ENCODE data around the gene RNASEL. TPM values are rescaled to one million over a fixed set of nuclear protein-coding genes. Genes with fewer than 3 reads are reported as not detected.

The RNASEL gene
- total and polyA plus RNA-seq, 2 donors (not counting 3 experiments of a cell fraction or from before 2014, with no cell fraction given) = 0.59 to 1.9 TPM

DNA sequence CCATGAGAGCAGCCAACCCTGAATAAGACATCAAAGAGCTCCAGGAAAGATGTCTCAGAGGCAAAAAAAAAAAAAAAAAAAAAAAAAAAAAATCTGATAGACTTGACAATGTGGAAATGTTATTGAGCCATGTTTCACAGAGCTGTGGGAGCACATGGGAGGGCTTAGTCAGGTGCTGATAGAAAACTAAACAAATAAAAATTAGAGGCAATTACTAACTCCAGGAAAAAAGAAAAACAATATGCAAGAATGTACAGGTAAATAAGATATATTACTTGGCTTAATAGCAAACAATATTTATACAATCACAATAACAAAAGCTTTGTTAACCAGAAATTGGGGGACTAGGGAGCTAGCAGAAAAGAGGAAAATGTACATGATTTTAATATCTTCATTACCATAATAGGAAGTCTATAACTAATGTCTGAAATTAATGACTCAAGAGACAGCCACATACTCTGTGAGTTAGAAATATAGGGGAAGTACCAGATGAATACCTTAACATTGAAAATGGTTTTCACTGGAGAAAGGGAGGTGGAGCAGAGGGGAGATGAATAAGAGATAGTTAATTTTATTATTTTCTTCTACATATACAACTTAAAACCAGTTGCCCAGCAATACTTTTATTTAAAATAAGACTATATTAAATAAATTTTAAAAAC, 32.0 kb upstream of the RNASEL start:
- Histone ChIP-seq H3K27ac (ENCODE audit: insufficient read depth, low read depth, low read length) (no peak overlapping the region), H2AFZ (ENCODE audit: low read depth, low read length) (no peak overlapping the region), H4K20me1 (replicated peaks; ENCODE audit: control insufficient read depth, extremely low read depth, insufficient read depth, low read length) (no peaks in the 10 kb centered on the region), H3K9ac (replicated peaks; ENCODE audit: extremely low read depth, insufficient read depth, low read length) (no peak overlapping the region), H3K4me1 (ENCODE audit: control insufficient read depth, extremely low read depth, insufficient read depth, low read length) (no peaks in the 10 kb centered on the region), H3K27me3 (ENCODE audit: control insufficient read depth in 2 of 2, insufficient read depth in 2 of 2, low read length in 2 of 2) (peaks cover 25 to 32% of the 10 kb centered on the region in 2 experiments), H3K4me3 (replicated peaks in 1 of 3; ENCODE audit: insufficient read depth in 1 of 3, low read depth in 1 of 3, low read length in 3 of 3) (no peak overlapping the region), H3K9me1 (replicated peaks; ENCODE audit: control insufficient read depth, extremely low read depth, insufficient read depth, low read length) (no peaks in the 10 kb centered on the region), H3K4me2 (ENCODE audit: insufficient read depth, low read length) (no peak overlapping the region), H3K36me3 (ENCODE audit: control insufficient read depth in 2 of 2, extremely low read depth in 1 of 2, insufficient read depth in 2 of 2, low read length in 2 of 2) (no peaks in the 10 kb centered on the region), H3K9me3 (replicated peaks; ENCODE audit: control insufficient read depth, insufficient read depth, low read length) (no peaks in the 10 kb centered on the region), H3K79me2 (ENCODE audit: control insufficient read depth, insufficient read depth, low read length) (no peaks in the 10 kb centered on the region)
- DNase-seq (ENCODE audit: low read depth, low spot score) (no peak), FAIRE-seq (no peak)
- BruUV-seq (replicated peaks) = no TSS peak
- intact Hi-C loops (cut with micrococcal nuclease) = no loop called here
- CTCF ChIA-PET = interaction anchor here (0.8 to 3.4 kb wide), 2 partner anchors 26 to 166 kb away, joined by 3 to 18 read pairs; no protein-coding TSS in a partner anchor
- dilution Hi-C loops (cut with MboI; ENCODE audit: extremely low pct_ligation_motif_present, low sequenced_read_pairs) = no loop called here
- POLR2A ChIA-PET = no interaction called here
- no peak for TF ChIP-seq EZH2 (IDR thresholded peaks at IDR 0.05; ENCODE audit: borderline replicate concordance, low read depth, low read length, severe bottlenecking)
- no peak for TF ChIP-seq FOS (IDR thresholded peaks at IDR 0.05; ENCODE audit: borderline replicate concordance, insufficient read depth, low read length)
- TF ChIP-seq MAX (IDR thresholded peaks at IDR 0.05; ENCODE audit: insufficient read depth, insufficient read length) = no peak
- no peak for TF ChIP-seq MYC (IDR thresholded peaks at IDR 0.05; ENCODE audit: low read depth, low read length)
- no peak for TF ChIP-seq POLR2AphosphoS5 (IDR thresholded peaks at IDR 0.05; ENCODE audit: insufficient read depth, low read depth, low read length)
- TF ChIP-seq JUN (IDR thresholded peaks at IDR 0.05; ENCODE audit: borderline replicate concordance, insufficient read depth, insufficient read length, low read depth) = no peak
